ENCODE data around the gene ALKBH8. TPM values are rescaled to one million over a fixed set of nuclear protein-coding genes. Genes with fewer than 3 reads are reported as not detected.

The ALKBH8 gene
- total and polyA plus RNA-seq, 2 experiments from 2014 or later: 6.6 to 10.7 TPM

- Histone ChIP-seq H3K4me1 (ENCODE audit: insufficient read depth) (no peaks in the 10 kb centered on the region), H3K9ac (no peak overlapping the region), H3K9me2 (ENCODE audit: insufficient read depth) (no peaks in the 10 kb centered on the region), H4K20me1 (ENCODE audit: insufficient read depth) (no peaks in the 10 kb centered on the region), H3K4me3 (no peak overlapping the region), H3K79me2 (ENCODE audit: insufficient read depth) (no peaks in the 10 kb centered on the region), H3K4me2 (ENCODE audit: unreplicated experiment) (no peak overlapping the region), H3K9me3 (ENCODE audit: low read depth) (no peaks in the 10 kb centered on the region), H3K27me3 (replicated peaks; ENCODE audit: insufficient read depth) (peaks cover 5% of the 10 kb centered on the region; the same call in 1 of the 2 replicates), H3F3A (ENCODE audit: insufficient read depth) (no peaks in the 10 kb centered on the region), H2AFZ (no peak overlapping the region), H3K36me3 (ENCODE audit: low read depth) (no peaks in the 10 kb centered on the region), H3K27ac (no peak overlapping the region)
- DNase-seq: no peak
- TF ChIP-seq EZH2phosphoT487 (IDR thresholded peaks at IDR 0.05; ENCODE audit: insufficient read depth, low read depth) (no peak), EZH2 (IDR thresholded peaks at IDR 0.05; ENCODE audit: insufficient read depth, poor library complexity, severe bottlenecking) (no peak)
- in situ Hi-C loops (cut with MboI): no loop called here
Observed at GRCh38 chr11:107478922-107479321, 86.6 kb downstream of the ALKBH8 start.

DNA sequence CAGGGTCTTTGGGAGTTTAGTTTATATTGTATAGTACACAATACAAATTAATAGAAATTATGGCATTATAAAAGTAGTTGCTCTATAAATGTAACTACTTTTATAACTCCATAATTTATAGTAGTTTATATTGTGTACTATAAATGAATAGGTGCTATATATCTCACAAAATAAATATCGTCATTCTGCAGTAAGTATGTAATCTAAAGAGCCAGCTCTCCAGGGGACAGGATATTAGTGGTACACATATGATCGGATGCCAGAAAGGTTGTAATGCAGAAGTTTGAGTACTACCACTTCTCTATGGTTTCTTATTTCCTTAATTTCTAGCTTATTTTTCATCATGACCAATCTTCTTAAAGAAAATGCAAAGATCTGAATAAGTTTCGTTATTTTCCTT, 87.7 kb downstream of the ALKBH8 start:
- Histone ChIP-seq H3K27ac (no peak overlapping the region), H3K9ac (no peak overlapping the region), H3K27me3 (replicated peaks; ENCODE audit: insufficient read depth) (peaks cover 5% of the 10 kb centered on the region; the same call in 1 of the 2 replicates), H4K20me1 (ENCODE audit: insufficient read depth) (no peaks in the 10 kb centered on the region), H3K4me1 (ENCODE audit: insufficient read depth) (no peaks in the 10 kb centered on the region), H3K9me2 (ENCODE audit: insufficient read depth) (no peaks in the 10 kb centered on the region), H2AFZ (no peak overlapping the region), H3K36me3 (ENCODE audit: low read depth) (no peaks in the 10 kb centered on the region), H3K4me3 (no peak overlapping the region), H3K4me2 (ENCODE audit: unreplicated experiment) (no peak overlapping the region), H3K9me3 (ENCODE audit: low read depth) (no peaks in the 10 kb centered on the region), H3F3A (ENCODE audit: insufficient read depth) (no peaks in the 10 kb centered on the region), H3K79me2 (ENCODE audit: insufficient read depth) (no peaks in the 10 kb centered on the region)
- in situ Hi-C loops (cut with MboI): no loop called here
- TF ChIP-seq EZH2 (IDR thresholded peaks at IDR 0.05; ENCODE audit: insufficient read depth, poor library complexity, severe bottlenecking) (no peak), EZH2phosphoT487 (IDR thresholded peaks at IDR 0.05; ENCODE audit: insufficient read depth, low read depth) (no peak)
- no peak for DNase-seq
- WGBS, 2 experiments (ENCODE audit: low coverage in 1 of 2, low lambda C conversion rate in 2 of 2, missing lambda C conversion rate in 2 of 2): 44 to 48% methylated on average over 3 of the region's 3 CpGs

DNA sequence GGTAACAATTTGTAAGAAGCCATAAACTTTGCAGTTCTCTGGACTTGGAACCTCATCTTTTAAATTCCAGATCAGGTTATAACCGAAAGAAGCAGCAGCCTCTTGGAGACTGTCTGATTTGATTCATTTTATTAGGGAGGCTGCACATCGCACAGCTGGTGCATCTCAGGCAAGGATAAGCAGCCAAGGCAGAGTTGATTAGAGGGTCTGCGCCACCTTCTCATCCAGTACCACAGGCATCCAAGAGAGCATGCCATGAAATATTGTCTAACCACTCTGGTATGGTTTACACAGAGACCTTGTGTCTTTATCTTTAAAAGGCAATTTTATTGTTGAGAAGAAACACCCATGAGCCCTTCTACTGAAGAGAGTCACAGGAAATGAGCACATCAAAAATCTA, 91.7 kb downstream of the ALKBH8 start:
- H3F3A ChIP-seq (ENCODE audit: insufficient read depth): no peaks in the 10 kb centered on the region
- H2AFZ ChIP-seq: no peak overlapping the region
- no peak overlapping the region for H3K4me3 ChIP-seq
- no peaks in the 10 kb centered on the region for H3K9me3 ChIP-seq (ENCODE audit: low read depth)
- 29 to 40% methylated on average over 3 of the region's 3 CpGs for WGBS, 2 experiments (ENCODE audit: low coverage in 1 of 2, low lambda C conversion rate in 2 of 2, missing lambda C conversion rate in 2 of 2)
- in situ Hi-C loops (cut with MboI): no loop called here
- no peak for TF ChIP-seq EZH2phosphoT487 (IDR thresholded peaks at IDR 0.05; ENCODE audit: insufficient read depth, low read depth)
- no peak for TF ChIP-seq EZH2 (IDR thresholded peaks at IDR 0.05; ENCODE audit: insufficient read depth, poor library complexity, severe bottlenecking)
- no peaks in the 10 kb centered on the region for H3K9me2 ChIP-seq (ENCODE audit: insufficient read depth)
- H3K9ac ChIP-seq: no peak overlapping the region
- no peak for DNase-seq
- H3K4me2 ChIP-seq (ENCODE audit: unreplicated experiment): no peak overlapping the region
- no peaks in the 10 kb centered on the region for H3K79me2 ChIP-seq (ENCODE audit: insufficient read depth)
- H3K27me3 ChIP-seq (replicated peaks; ENCODE audit: insufficient read depth): 0 out of 2 replicates have a peak, but pooled peaks cover 5% of the 10 kb centered on the region
- no peak overlapping the region for H3K27ac ChIP-seq
- H3K36me3 ChIP-seq (ENCODE audit: low read depth): no peaks in the 10 kb centered on the region
- H3K4me1 ChIP-seq (ENCODE audit: insufficient read depth): no peaks in the 10 kb centered on the region
- H4K20me1 ChIP-seq (ENCODE audit: insufficient read depth): no peaks in the 10 kb centered on the region

DNA sequence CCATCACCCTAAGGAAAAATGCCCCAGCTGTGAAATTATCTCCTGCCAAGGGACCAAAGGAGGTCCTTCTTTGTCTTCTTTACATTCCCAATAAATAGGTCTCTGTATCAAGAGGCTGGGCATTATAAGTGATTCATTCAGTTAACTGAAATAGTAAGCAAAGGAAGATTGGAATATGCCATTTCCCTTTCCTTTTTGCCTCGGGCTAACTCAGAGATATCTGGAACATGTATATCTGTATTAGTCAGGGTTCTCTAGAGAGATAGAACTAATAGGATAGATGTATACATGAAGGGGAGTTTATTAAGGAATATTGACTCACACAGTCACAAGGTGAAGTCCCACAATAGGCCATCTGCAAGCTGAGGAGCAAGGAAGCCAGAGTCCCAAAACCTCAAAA, 92.6 kb downstream of the ALKBH8 start:
- WGBS, 2 experiments (ENCODE audit: low coverage in 1 of 2, low lambda C conversion rate in 2 of 2, missing lambda C conversion rate in 2 of 2): 14 to 21% methylated on average over 1 of the region's 1 CpG
- no peaks in the 10 kb centered on the region for H4K20me1 ChIP-seq (ENCODE audit: insufficient read depth)

GRCh38 chr11:107468596-107468995, 96.9 kb downstream of the ALKBH8 start:
- Histone ChIP-seq H3K9ac (no peak overlapping the region), H3K36me3 (ENCODE audit: low read depth) (no peaks in the 10 kb centered on the region), H3K27me3 (replicated peaks; ENCODE audit: insufficient read depth) (no peaks in the 10 kb centered on the region), H3K9me2 (ENCODE audit: insufficient read depth) (no peaks in the 10 kb centered on the region), H3K27ac (no peak overlapping the region), H3K4me1 (ENCODE audit: insufficient read depth) (no peaks in the 10 kb centered on the region), H3K79me2 (ENCODE audit: insufficient read depth) (no peaks in the 10 kb centered on the region), H3K9me3 (ENCODE audit: low read depth) (no peaks in the 10 kb centered on the region), H3K4me2 (ENCODE audit: unreplicated experiment) (no peak overlapping the region), H3F3A (ENCODE audit: insufficient read depth) (no peaks in the 10 kb centered on the region), H2AFZ (no peak overlapping the region), H4K20me1 (ENCODE audit: insufficient read depth) (no peaks in the 10 kb centered on the region), H3K4me3 (no peak overlapping the region)
- peak; percentile 48 for DNase-seq
- in situ Hi-C loops (cut with MboI): no loop called here
- TF ChIP-seq EZH2phosphoT487 (IDR thresholded peaks at IDR 0.05; ENCODE audit: insufficient read depth, low read depth): no peak
- TF ChIP-seq EZH2 (IDR thresholded peaks at IDR 0.05; ENCODE audit: insufficient read depth, poor library complexity, severe bottlenecking): no peak
- WGBS, 2 experiments (ENCODE audit: low coverage in 1 of 2, low lambda C conversion rate in 2 of 2, missing lambda C conversion rate in 2 of 2): 6 to 20% methylated on average over 3 of the region's 3 CpGs

More for the DNA sequence above, 92.6 kb downstream of the ALKBH8 start:
- no peak for DNase-seq
- Histone ChIP-seq H3K4me1 (ENCODE audit: insufficient read depth) (no peaks in the 10 kb centered on the region), H3K4me2 (ENCODE audit: unreplicated experiment) (no peak overlapping the region), H3K27me3 (replicated peaks; ENCODE audit: insufficient read depth) (0 out of 2 replicates have a peak, but pooled peaks cover 5% of the 10 kb centered on the region), H3K9ac (no peak overlapping the region), H3K27ac (no peak overlapping the region), H3F3A (ENCODE audit: insufficient read depth) (no peaks in the 10 kb centered on the region), H3K36me3 (ENCODE audit: low read depth) (no peaks in the 10 kb centered on the region), H3K79me2 (ENCODE audit: insufficient read depth) (no peaks in the 10 kb centered on the region), H3K9me2 (ENCODE audit: insufficient read depth) (no peaks in the 10 kb centered on the region), H3K9me3 (ENCODE audit: low read depth) (no peaks in the 10 kb centered on the region), H3K4me3 (no peak overlapping the region), H2AFZ (no peak overlapping the region)
- no peak for TF ChIP-seq EZH2 (IDR thresholded peaks at IDR 0.05; ENCODE audit: insufficient read depth, poor library complexity, severe bottlenecking)
- TF ChIP-seq EZH2phosphoT487 (IDR thresholded peaks at IDR 0.05; ENCODE audit: insufficient read depth, low read depth): no peak
- in situ Hi-C loops (cut with MboI): no loop called here

Measured in GM23248 (cell line).